Cortex of kidney (tissue), 1 donor: Measurements from ENCODE around the gene AGXT.

ENCODE experiments used
- DNase-seq: peaks from one replicate; lab custom pipeline; 2025; lab: John Stamatoyannopoulos, UW

Gene AGXT

GRCh38 chr2:240915526-240916341 is 47.1 kb downstream of the AGXT start:
- DNase-seq, result no peak

GRCh38 chr2:240916571-240917008 is 48.0 kb downstream of the AGXT start:
- DNase-seq, result no peak

GRCh38 chr2:240917009-240917683 is 48.5 kb downstream of the AGXT start:
- DNase-seq, result no peak

GRCh38 chr2:240917684-240918257 is 49.1 kb downstream of the AGXT start:
- DNase-seq, result no peak

GRCh38 chr2:240918258-240919091 is 49.9 kb downstream of the AGXT start:
- no peak for DNase-seq

GRCh38 chr2:240919161-240919781 is 50.6 kb downstream of the AGXT start:
- DNase-seq, result no peak

GRCh38 chr2:240919786-240920782 is 51.5 kb downstream of the AGXT start:
- no peak for DNase-seq

GRCh38 chr2:240920783-240921231 is 52.2 kb downstream of the AGXT start:
- DNase-seq, result no peak

- no peak for DNase-seq
Measured at GRCh38 chr2:240921311-240921994, 52.8 kb downstream of the AGXT start.

- DNase-seq, result no peak
Measured at GRCh38 chr2:240921995-240922244, 53.3 kb downstream of the AGXT start.

GRCh38 chr2:240922245-240922981 is 53.8 kb downstream of the AGXT start:
- no peak for DNase-seq

- DNase-seq, result no peak
Measured at GRCh38 chr2:240922982-240923537, 54.4 kb downstream of the AGXT start.

- no peak for DNase-seq
Measured at GRCh38 chr2:240925191-240925567, 56.6 kb downstream of the AGXT start.

GRCh38 chr2:240925568-240926515 is 57.2 kb downstream of the AGXT start:
- no peak for DNase-seq

- DNase-seq, result no peak
Measured at GRCh38 chr2:240926516-240927389, 58.1 kb downstream of the AGXT start.

GRCh38 chr2:240927390-240927781 is 58.8 kb downstream of the AGXT start:
- no peak for DNase-seq
